GM18511 (cell line): ENCODE data around the gene MRPS26.
"Not testable (repeated sequence)": the region's sequence is repeated elsewhere in the genome, so short reads cannot be mapped to it uniquely, and the experiment has no call there.

ENCODE experiments used
- ATAC-seq: cut with Tn5 transposase; IDR thresholded peaks from one replicate; pipeline ENCODE4 v1.9.1; 2021; ENCODE audit warnings: mild to moderate bottlenecking, moderate library complexity; ENCODE audit not compliant: unreplicated experiment

Gene MRPS26

GRCh38 chr20:3045816-3046676 lies at the start of gene MRPS26:
TSS of gene MRPS26 (plus strand) at chr20:3046052. CDS start at chr20:3046069, 17 bp downstream.
- ATAC-seq, result peak; percentile 92

GRCh38 chr20:2998728-2999127 lies 47.1 kb upstream of the MRPS26 start:
- ATAC-seq, result no peak

- no peak for ATAC-seq
Measured at GRCh38 chr20:3000852-3001523, 44.9 kb upstream of the MRPS26 start.

GRCh38 chr20:3003416-3003815 lies 42.4 kb upstream of the MRPS26 start:
- ATAC-seq, result no peak

- no peak for ATAC-seq
Measured at GRCh38 chr20:3010985-3011723, 34.7 kb upstream of the MRPS26 start.

- no peak for ATAC-seq
Measured at GRCh38 chr20:3011752-3012151, 34.1 kb upstream of the MRPS26 start.

GRCh38 chr20:3013771-3014170 lies 32.1 kb upstream of the MRPS26 start:
- ATAC-seq, result no peak

- ATAC-seq, result no peak
Measured at GRCh38 chr20:3014179-3014578, 31.7 kb upstream of the MRPS26 start.

GRCh38 chr20:3014662-3015061 lies 31.2 kb upstream of the MRPS26 start:
- no peak for ATAC-seq

GRCh38 chr20:3015302-3015701 lies 30.6 kb upstream of the MRPS26 start:
- not testable (repeated sequence) for ATAC-seq

GRCh38 chr20:3021327-3021726 lies 24.5 kb upstream of the MRPS26 start:
- ATAC-seq, result no peak

- ATAC-seq, result no peak
Measured at GRCh38 chr20:3021777-3022176, 24.1 kb upstream of the MRPS26 start.

- ATAC-seq, result not testable (repeated sequence)
Measured at GRCh38 chr20:3022559-3023490, 23.0 kb upstream of the MRPS26 start.

GRCh38 chr20:3027987-3028386 lies 17.9 kb upstream of the MRPS26 start:
- no peak for ATAC-seq

- no peak for ATAC-seq
Measured at GRCh38 chr20:3031524-3032147, 14.2 kb upstream of the MRPS26 start.

GRCh38 chr20:3032624-3033023 lies 13.2 kb upstream of the MRPS26 start:
- ATAC-seq, result no peak

- no peak for ATAC-seq
Measured at GRCh38 chr20:3037654-3038053, 8.2 kb upstream of the MRPS26 start.

- ATAC-seq, result no peak
Measured at GRCh38 chr20:3038454-3038853, 7.4 kb upstream of the MRPS26 start.

GRCh38 chr20:3039426-3039825 lies 6.4 kb upstream of the MRPS26 start:
- no peak for ATAC-seq

- ATAC-seq, result no peak
Measured at GRCh38 chr20:3040086-3040485, 5.8 kb upstream of the MRPS26 start.
